Tibial artery (tissue), 4 donors: ENCODE measurements around the gene UBXN10.

Experiments used
- DNase-seq, 2 donors: peaks; one replicate each; pipeline ENCODE4 v3.0.0-alpha.2; 2019
- H3K27ac ChIP-seq, 2 donors: fragments of 200-600 bp; sonication (generic) in 1 of 2; 1 replicate in 1 of 2; 2 replicates in 1 of 2; pipeline ENCODE4 v1.5.1; 2018 to 2019; ENCODE audit warnings: mild to moderate bottlenecking in 1 of 2
- H3K27me3 ChIP-seq, 2 donors: fragments of 200-600 bp; sonication (generic) in 1 of 2; one replicate each; pipeline versions ENCODE4 v1.5.1 to v1.6.0; 2016 to 2019
- H3K36me3 ChIP-seq, 3 donors: fragments of 200-600 bp; sonication (generic) in 2 of 3; one replicate each; pipeline ENCODE4 v1.5.1; 2016 to 2019; ENCODE audit warnings: mild to moderate bottlenecking in 2 of 3
- H3K4me1 ChIP-seq, 4 donors: fragments of 200-600 bp; sonication (generic) in 2 of 4; 1 replicate in 3 of 4; 2 replicates in 1 of 4; pipeline ENCODE4 v1.5.1; 2016 to 2019
- H3K4me3 ChIP-seq, 2 donors: fragments of 200-600 bp; sonication (generic) in 1 of 2; 1 replicate in 1 of 2; 2 replicates in 1 of 2; pipeline ENCODE4 v1.5.1; 2018 to 2019; ENCODE audit warnings: mild to moderate bottlenecking in 2 of 2
- H3K9me3 ChIP-seq, 3 donors: fragments of 200-600 bp; sonication (generic) in 1 of 3; one replicate each; pipeline ENCODE4 v1.5.1; 2016 to 2019
- intact Hi-C: fragments of 100-400 bp; cut with DNase I; formaldehyde crosslinking; loops from one replicate; pipeline ENCODE4 v1.15.0; 2023; ENCODE audit warnings: low total_unique reads
- TF ChIP-seq, protein P1 (sequence below), 2 experiments: fragments of 200-600 bp in 1 of 2; fragments of 450-650 bp in 1 of 2; IDR thresholded peaks; one replicate each; pipeline ENCODE4 v1.5.1; 2017 to 2019; ENCODE audit warnings: antibody characterized with exemption in 2 of 2, mild to moderate bottlenecking in 1 of 2, moderate library complexity in 1 of 2

UBXN10 gene

DNA sequence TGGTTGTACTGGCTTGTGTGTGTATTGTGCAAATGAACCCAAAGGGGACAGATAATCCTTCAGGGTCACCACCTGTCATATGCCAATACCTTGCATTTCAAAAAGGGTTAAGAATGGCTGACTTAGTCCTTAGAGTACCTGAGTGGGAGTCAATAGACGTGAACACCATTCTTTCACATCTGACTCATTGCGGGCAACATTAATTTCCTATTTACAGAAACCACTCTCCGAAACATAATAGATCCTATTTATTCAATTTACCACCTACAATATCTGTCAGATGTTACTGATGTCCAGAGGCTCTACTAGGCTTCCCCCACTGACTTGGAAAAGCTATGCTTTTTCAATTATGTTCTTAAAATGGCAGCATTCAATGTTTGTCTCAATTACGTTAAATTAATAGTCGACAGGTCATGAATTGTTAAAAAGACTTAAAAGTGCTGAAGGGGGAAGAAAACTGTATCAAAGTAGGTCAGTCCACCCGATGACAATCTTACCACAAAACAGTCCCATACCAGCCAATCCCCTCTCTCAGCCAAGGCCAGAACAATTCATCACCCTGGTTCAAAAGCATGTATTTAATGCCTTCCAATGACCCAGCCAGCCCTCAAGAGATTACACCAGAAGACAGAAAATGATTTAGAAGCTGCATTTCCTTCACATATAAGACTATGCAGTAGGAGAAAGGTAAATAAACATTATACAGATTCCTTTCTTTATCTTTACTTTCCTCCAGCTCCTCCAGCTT, 49.1 kb downstream of the UBXN10 start:
- Histone ChIP-seq H3K4me1 (no peaks in the 10 kb centered on the region), H3K9me3 (no peaks in the 10 kb centered on the region), H3K4me3 (no peak overlapping the region), H3K27ac (no peak overlapping the region), H3K27me3 (peaks cover 0 to 54% of the 10 kb centered on the region in 2 donors), H3K36me3 (no peaks in the 10 kb centered on the region)
- TF ChIP-seq, protein P1, sequence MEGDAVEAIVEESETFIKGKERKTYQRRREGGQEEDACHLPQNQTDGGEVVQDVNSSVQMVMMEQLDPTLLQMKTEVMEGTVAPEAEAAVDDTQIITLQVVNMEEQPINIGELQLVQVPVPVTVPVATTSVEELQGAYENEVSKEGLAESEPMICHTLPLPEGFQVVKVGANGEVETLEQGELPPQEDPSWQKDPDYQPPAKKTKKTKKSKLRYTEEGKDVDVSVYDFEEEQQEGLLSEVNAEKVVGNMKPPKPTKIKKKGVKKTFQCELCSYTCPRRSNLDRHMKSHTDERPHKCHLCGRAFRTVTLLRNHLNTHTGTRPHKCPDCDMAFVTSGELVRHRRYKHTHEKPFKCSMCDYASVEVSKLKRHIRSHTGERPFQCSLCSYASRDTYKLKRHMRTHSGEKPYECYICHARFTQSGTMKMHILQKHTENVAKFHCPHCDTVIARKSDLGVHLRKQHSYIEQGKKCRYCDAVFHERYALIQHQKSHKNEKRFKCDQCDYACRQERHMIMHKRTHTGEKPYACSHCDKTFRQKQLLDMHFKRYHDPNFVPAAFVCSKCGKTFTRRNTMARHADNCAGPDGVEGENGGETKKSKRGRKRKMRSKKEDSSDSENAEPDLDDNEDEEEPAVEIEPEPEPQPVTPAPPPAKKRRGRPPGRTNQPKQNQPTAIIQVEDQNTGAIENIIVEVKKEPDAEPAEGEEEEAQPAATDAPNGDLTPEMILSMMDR (IDR thresholded peaks at IDR 0.05) = no peak
- no peak for DNase-seq
- intact Hi-C loops = no loop called here

DNA sequence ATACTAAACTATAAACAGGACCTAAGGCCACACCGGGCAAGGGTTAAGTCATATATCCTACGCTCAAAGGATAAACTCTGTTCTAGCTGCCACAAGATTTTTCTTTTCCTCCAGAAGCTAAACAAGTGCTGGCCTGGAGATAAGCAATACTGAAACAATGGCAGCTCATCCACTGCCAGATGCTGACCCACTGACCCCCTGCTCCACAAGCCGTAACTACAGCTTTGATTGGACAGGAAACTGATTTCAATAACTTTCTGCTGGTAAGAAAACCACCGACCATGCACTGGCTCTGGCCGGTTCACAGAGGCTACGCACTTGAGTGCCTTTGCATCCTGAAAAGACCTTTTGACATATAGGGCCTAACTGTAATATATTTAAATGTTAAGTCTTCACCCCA, 51.8 kb downstream of the UBXN10 start:
- DNase-seq = no peak
- Histone ChIP-seq H3K36me3 (no peaks in the 10 kb centered on the region), H3K27me3 (peaks cover 0 to 44% of the 10 kb centered on the region in 2 donors), H3K4me1 (no peaks in the 10 kb centered on the region), H3K4me3 (no peak overlapping the region), H3K9me3 (no peaks in the 10 kb centered on the region), H3K27ac (no peak overlapping the region)
- intact Hi-C loops = no loop called here
- TF ChIP-seq, protein P1 (IDR thresholded peaks at IDR 0.05) = no peak

DNA sequence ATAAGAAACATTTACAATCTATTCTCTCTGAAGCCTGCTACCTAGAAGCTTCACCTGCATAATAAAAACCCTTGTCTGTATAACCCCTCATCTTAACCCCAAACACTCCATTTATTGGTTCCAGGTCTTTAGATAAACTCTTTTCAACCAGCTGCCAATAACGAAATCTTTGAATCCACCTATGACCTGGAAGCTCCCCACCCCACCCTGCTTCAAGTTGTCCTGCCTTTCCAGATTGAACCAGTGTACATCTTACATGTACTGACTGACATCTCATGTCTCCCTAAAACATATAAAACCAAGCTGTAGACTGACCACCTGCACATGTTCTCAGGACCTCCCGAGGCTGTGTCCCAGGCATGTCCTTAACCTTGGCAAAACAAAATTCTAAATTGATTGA, 54.1 kb downstream of the UBXN10 start:
- intact Hi-C loops = no loop called here
- TF ChIP-seq, protein P1 (IDR thresholded peaks at IDR 0.05) = no peak
- Histone ChIP-seq H3K9me3 (no peaks in the 10 kb centered on the region), H3K27me3 (peaks cover 0 to 43% of the 10 kb centered on the region in 2 donors), H3K4me3 (no peak overlapping the region), H3K36me3 (no peaks in the 10 kb centered on the region), H3K4me1 (no peaks in the 10 kb centered on the region), H3K27ac (no peak overlapping the region)
- no peak for DNase-seq

DNA sequence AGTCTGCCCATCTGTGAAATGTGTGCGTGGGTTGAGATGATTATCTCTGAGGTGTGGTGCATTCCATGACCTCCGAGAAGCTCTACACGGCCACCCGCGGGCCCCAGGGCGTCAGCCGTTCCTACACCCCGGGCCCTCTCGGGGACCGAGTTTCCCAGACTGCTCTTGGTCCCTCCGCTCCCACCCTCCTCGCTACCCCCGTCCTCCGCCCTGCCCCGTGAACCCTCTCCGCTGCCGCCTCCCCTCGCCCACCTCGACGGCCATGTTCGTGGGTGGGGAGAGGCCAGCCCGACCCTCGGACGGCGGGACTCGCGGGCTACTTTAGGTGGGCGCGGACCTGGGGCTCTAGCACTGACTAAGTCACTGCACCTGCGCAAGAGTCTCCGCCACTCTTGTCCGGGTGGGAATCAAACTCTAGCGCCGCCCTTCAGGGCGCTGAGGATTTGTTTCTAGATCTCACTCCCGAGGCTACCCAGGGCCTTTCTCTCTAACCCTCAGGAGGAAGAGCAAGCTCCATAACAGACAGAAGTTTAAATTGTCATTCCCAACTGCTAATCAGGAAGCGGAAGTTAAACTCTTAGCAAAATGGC, 57.1 kb downstream of the UBXN10 start:
- no peak for DNase-seq
- H3K9me3 ChIP-seq = no peaks in the 10 kb centered on the region
- no peaks in the 10 kb centered on the region for H3K4me1 ChIP-seq
- no peaks in the 10 kb centered on the region for H3K36me3 ChIP-seq
- H3K27ac ChIP-seq = no peak overlapping the region
- intact Hi-C loops = no loop called here
- TF ChIP-seq, protein P1 (IDR thresholded peaks at IDR 0.05) = no peak
- H3K4me3 ChIP-seq = no peak overlapping the region
- H3K27me3 ChIP-seq = peaks cover 0 to 38% of the 10 kb centered on the region in 2 donors
